GM19035 (cell line): ENCODE results near the gene AIFM3.
"Not testable (repeated sequence)": the region's sequence is repeated elsewhere in the genome, so short reads cannot be mapped to it uniquely, and the experiment has no call there.

Experiments used
- ATAC-seq: cut with Tn5 transposase; IDR thresholded peaks from one replicate; pipeline ENCODE4 v1.9.1; 2021; ENCODE audit not compliant: unreplicated experiment

Gene AIFM3

GRCh38 chr22:20957683-20958431 is 9.2 kb upstream of the AIFM3 start:
- ATAC-seq, result no peak

GRCh38 chr22:20959578-20960461 is 7.2 kb upstream of the AIFM3 start:
- no peak for ATAC-seq

- no peak for ATAC-seq
Observed at GRCh38 chr22:20960609-20961008, 6.4 kb upstream of the AIFM3 start.

DNA sequence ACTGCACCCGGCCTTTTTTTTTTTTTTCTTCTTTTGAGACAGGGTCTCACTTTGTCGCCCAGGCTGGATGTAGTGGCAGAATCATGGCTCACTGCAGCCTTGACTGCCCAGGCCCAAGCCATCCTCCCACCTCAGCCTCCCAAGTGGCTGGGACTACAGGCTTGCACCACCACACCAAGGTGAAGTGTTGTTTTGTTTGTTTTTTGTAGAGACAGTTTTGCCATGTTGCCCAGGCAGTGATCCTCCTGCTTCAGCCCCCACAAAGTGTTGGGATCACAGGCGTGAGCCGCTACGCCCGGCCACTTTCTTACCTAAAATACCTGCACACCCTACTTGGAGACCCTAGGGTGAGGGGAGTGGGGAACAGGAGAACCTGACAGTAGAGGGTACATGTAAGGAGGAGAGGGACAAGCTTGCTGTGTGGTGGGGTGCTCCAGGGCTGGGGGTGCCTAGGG is 4.5 kb upstream of the AIFM3 start:
- ATAC-seq, result no peak

DNA sequence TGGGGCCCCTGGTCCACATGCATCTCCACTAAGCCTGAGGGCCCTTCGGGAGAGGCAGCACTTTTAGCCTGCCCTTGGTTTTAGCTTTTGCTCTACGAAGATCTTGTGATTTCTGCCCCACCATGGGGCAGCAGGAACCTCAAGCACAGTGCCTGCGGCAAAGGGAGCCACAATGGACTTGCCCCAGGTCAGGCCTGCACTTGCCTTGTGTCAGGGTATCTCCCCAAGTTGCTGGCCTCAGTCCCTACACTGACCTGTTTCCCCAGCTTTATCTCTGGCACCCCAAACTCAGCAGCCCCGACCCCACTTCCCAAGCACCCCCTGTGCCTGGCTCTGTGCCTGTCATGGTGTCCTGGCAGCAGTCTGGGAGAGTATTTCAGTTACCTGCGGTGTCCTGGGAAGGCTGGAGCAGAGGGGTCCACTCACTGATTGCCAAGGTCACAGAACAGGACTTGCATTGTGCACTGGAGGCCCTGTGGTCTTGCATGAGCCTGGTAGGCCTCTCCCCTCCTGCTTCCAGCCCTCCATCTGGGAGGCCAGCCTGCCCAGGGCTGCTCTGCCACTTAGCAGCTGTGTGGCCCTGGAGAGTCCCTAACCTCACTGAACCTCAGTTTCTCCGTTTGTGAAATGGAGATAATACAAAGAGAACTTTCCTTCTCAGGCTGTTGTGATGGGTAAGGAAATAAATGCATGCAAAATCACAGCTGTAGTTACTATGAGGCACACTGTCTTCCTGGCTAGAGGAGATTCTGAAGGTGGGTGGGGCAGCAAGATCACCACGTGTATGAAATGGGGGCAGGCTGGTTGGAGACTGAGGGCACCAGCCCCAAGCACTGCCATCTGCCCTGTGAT is 3.6 kb upstream of the AIFM3 start:
- ATAC-seq, result no peak

- ATAC-seq, result no peak
Observed at GRCh38 chr22:20964090-20964798, 2.8 kb upstream of the AIFM3 start.

- ATAC-seq, result no peak
Observed at GRCh38 chr22:20964799-20965103, 2.3 kb upstream of the AIFM3 start.

GRCh38 chr22:20965104-20965887 is 1.8 kb upstream of the AIFM3 start:
- no peak for ATAC-seq

DNA sequence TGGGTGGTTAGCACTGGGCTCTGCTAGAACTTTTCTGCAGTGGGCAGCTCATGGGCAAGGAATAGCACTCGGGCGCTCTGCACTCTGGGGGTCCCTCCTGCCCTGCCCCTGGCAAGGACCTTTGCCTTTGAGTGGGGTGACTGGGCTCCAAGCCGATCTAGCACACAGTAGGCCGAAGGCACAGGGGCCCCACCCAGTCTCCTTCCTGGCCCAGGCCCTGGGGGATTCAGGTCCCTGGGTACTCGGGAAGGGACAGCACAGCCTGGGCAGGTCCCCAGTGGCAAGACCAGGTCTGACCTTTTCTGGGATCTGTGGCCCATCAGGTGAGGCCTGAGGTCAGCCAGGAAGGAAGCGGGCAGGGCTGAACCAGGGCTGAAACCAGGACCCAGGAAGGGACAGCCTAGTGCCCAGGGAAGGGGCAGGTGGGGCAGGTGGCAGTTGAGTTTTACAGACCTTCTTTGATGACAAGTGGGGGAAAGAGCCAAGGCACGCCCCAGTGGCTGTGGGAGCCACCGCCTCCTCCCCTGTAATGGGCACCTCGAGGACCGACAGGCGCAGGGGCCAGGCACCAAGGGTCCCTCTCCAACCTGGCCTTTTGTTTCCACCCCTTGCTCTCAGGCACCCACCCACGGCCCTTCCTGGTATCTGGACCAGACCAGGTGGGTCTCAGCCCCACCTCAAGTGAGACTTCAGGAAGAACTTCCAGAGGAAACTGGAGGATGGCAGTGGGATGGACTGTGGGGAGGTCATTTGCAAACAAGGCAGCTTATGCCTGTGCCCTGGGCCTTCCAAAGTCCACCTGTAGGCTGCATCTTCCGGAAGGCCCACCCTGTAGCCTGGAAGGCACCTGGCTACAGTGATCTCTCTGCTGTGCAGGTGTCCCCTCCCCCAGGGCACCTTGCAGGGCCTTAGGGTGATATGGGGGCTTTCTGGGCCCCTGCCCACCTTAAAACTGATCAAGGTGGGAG is 883 bp upstream of the AIFM3 start:
- no peak for ATAC-seq

- no peak for ATAC-seq
Observed at GRCh38 chr22:20967697-20968211, 699 bp downstream of the AIFM3 start.

DNA sequence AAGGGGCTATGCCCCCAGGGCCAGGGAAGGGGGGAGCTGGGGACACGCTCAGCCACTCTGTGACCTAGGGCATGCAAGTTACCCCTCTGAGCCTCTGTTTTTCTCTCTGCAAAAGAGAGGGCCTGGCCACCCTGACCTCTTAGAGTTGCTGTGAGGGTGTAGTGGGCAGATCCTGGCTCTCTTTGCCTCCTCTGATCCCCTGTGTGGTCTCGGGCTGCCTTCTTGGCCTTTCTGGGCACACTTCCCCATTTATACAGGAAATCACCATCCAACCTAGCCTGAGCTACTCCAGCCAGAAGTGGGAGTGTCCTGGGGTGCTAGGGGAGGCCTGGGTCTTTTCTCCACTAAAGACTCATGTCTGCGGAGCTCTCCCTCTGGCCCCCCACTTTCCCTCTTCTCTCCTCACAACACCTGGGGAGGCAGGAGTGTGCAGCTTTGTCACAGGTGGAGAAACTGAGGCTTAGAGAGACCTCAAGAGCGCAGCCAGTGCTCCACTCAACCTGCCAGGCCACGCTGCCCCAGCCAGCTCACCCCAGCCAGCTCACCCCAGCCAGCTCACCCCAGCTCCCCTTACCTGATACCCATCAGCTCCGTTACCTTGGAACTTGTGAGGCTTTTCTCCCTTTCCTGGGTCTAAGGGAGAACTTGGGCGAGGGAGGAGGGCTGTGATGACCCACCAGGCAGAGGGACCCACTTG is 1.4 kb downstream of the AIFM3 start:
- no peak for ATAC-seq

DNA sequence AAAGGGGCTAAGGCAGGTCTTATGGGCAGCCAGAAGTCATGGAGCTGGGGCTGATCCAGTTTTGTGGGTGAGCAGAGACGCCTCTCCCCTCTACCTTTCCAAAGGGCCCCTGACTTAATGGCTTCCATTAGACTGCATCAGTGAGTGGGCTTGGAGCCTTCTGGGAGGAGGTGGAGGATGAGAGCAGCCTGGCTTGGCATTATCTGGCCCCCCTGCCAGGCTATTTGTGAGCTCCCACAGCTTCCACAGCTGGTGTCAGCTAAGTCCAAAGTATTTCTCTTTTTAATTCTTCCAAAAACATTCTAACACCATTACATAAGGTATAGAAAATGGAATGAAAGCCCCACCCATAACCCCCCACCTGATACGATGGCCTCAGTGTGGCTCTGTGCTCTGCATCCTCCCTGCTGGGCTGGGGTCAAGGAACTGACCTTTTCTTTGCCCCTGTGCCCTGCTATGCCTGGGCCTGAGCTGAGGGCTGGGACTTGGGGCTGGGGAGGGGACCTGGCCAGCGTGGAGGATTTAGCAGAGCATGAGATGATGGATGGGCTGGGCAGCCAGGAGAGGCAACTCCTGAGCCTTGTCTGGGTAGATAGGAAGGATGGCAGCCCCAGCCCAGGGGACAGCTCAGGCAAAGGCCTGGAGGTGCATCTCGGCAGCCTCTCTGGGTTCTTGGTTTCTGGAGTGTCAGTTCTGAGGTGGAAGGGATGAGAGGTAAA is 4.0 kb downstream of the AIFM3 start:
- ATAC-seq, result no peak

GRCh38 chr22:20972014-20972694 is 5.1 kb downstream of the AIFM3 start:
- not testable (repeated sequence) for ATAC-seq

DNA sequence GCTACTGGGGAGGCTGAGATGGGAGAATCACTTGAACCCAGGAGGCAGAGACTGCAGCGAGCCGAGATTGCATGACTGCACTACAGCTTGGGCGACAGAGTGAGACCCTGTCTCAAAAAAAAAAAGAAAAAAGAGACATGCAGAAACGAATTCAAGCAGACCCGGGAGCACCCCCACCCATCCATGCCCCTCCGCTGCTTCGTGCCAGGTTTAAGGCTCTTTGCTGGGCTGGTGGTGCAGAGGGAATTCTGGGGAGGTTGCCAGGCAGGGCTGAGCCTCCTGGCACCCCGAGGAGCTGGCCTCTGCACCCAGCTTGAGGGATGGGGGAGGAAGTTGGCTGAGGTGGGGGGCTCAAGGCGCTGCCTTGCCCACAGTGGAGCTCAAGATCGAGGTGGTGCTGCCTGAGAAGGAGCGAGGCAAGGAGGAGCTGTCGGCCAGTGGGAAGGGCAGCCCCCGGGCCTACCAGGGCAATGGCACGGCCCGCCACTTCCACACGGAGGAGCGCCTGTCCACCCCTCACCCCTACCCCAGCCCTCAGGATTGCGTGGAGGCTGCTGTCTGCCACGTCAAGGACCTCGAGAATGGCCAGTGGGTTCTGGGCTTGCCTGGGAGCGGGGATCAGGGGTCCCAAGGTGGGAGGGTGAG is 6.0 kb downstream of the AIFM3 start:
- ATAC-seq, result no peak

DNA sequence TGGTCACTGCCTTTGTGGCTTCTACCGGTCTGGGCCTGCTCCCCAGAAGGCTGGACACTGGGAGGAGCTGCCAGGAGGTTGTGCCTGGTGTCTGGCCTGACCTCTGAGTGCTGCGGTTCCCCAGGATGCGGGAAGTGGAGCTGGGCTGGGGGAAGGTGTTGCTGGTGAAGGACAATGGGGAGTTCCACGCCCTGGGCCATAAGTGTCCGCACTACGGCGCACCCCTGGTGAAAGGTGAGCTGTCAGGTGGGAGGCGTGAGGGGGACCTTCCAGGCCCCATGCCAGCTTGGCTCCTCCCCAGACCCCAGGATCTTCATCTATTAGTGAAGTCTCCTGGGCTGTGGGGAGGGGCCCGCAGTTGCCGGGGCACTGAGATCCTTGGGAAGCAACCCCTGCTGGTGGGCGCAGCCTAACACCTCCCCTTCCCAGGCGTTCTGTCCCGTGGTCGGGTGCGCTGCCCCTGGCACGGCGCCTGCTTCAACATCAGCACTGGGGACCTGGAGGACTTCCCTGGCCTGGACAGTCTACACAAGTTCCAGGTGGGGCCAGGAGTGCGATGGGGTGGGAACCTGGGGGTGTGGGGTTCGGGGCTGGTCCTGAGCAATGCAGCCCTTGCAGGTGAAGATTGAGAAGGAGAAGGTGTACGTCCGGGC is 6.7 kb downstream of the AIFM3 start:
- no peak for ATAC-seq
